Stimulated activated memory B cell treated with anti-CD40 and anti-IgM and Interleukin-4, amounts not matched to agents 10 μg/mL and 1 μg/mL and 100 μg/mL, for 72 hours (primary cell): ENCODE results near the gene CDH24.

Experiments used
- ATAC-seq: fragments of 150-1000 bp; cut with Tn5 transposase; 2 replicates; pipeline ENCODE4 v1.10.0; 2021
- H3K27ac Mint-ChIP-seq: one replicate; pipeline ENCODE4 v1.8.0; 2022; ENCODE audit warnings: mild to moderate bottlenecking, mixed read lengths
- H3K27me3 Mint-ChIP-seq: one replicate; pipeline ENCODE4 v1.8.0; 2022; ENCODE audit warnings: mixed read lengths
- H3K36me3 Mint-ChIP-seq: one replicate; pipeline ENCODE4 v1.8.0; 2022; ENCODE audit warnings: mixed read lengths
- H3K4me1 Mint-ChIP-seq: one replicate; pipeline ENCODE4 v1.8.0; 2022; ENCODE audit warnings: mixed read lengths
- H3K4me3 Mint-ChIP-seq: one replicate; pipeline ENCODE4 v1.8.0; 2022; ENCODE audit warnings: mild to moderate bottlenecking, moderate library complexity, mixed read lengths
- H3K9me3 Mint-ChIP-seq: one replicate; pipeline ENCODE4 v1.8.0; 2022; ENCODE audit warnings: mixed read lengths

CDH24 gene

GRCh38 chr14:23057757-23058653 is 685 bp upstream of the CDH24 start:
- peak overlapping the region; percentile 77 for H3K4me3 Mint-ChIP-seq
- H3K4me1 Mint-ChIP-seq, result peaks cover 25% of the 10 kb centered on the region
- H3K27ac Mint-ChIP-seq, result no peak overlapping the region
- H3K36me3 Mint-ChIP-seq, result peaks cover 34% of the 10 kb centered on the region
- ATAC-seq, result peak; percentile 83
- H3K9me3 Mint-ChIP-seq, result no peaks in the 10 kb centered on the region
- peaks cover 12% of the 10 kb centered on the region for H3K27me3 Mint-ChIP-seq

- peak overlapping the region; percentile 53 for H3K27ac Mint-ChIP-seq
- peaks cover 23% of the 10 kb centered on the region for H3K36me3 Mint-ChIP-seq
- peaks cover 25% of the 10 kb centered on the region for H3K4me1 Mint-ChIP-seq
- peak; percentile 82 for ATAC-seq
- H3K9me3 Mint-ChIP-seq, result no peaks in the 10 kb centered on the region
- peak overlapping the region; percentile 73 for H3K4me3 Mint-ChIP-seq
- peaks cover 12% of the 10 kb centered on the region for H3K27me3 Mint-ChIP-seq
These were observed 970 bp downstream of the CDH24 start for GRCh38 chr14:23056145-23056955.

GRCh38 chr14:23055621-23056144 is 1.6 kb downstream of the CDH24 start:
- Mint-ChIP-seq H3K36me3 (peaks cover 17% of the 10 kb centered on the region), H3K4me1 (peaks cover 25% of the 10 kb centered on the region), H3K27ac (peak overlapping the region; percentile 53), H3K27me3 (peaks cover 12% of the 10 kb centered on the region), H3K4me3 (peak overlapping the region; percentile 73), H3K9me3 (no peaks in the 10 kb centered on the region)
- ATAC-seq, result no peak

- H3K4me1 Mint-ChIP-seq, result peaks cover 25% of the 10 kb centered on the region
- no peaks in the 10 kb centered on the region for H3K9me3 Mint-ChIP-seq
- H3K27me3 Mint-ChIP-seq, result peaks cover 12% of the 10 kb centered on the region
- no peak overlapping the region for H3K4me3 Mint-ChIP-seq
- peaks cover 15% of the 10 kb centered on the region for H3K36me3 Mint-ChIP-seq
- ATAC-seq, result no peak
- H3K27ac Mint-ChIP-seq, result no peak overlapping the region
These were observed 2.2 kb downstream of the CDH24 start for GRCh38 chr14:23055147-23055550.

- no peak overlapping the region for H3K27ac Mint-ChIP-seq
- H3K36me3 Mint-ChIP-seq, result peaks cover 10% of the 10 kb centered on the region
- H3K9me3 Mint-ChIP-seq, result no peaks in the 10 kb centered on the region
- ATAC-seq, result no peak
- peaks cover 25% of the 10 kb centered on the region for H3K4me1 Mint-ChIP-seq
- no peak overlapping the region for H3K4me3 Mint-ChIP-seq
- peaks cover 12% of the 10 kb centered on the region for H3K27me3 Mint-ChIP-seq
These were observed 3.1 kb downstream of the CDH24 start for GRCh38 chr14:23054000-23054811.

GRCh38 chr14:23053426-23053825 is 3.9 kb downstream of the CDH24 start:
- no peak overlapping the region for H3K27ac Mint-ChIP-seq
- H3K4me3 Mint-ChIP-seq, result no peak overlapping the region
- H3K36me3 Mint-ChIP-seq, result peaks cover 5% of the 10 kb centered on the region
- peaks cover 23% of the 10 kb centered on the region for H3K4me1 Mint-ChIP-seq
- no peak for ATAC-seq
- peaks cover 12% of the 10 kb centered on the region for H3K27me3 Mint-ChIP-seq
- H3K9me3 Mint-ChIP-seq, result no peaks in the 10 kb centered on the region

- Mint-ChIP-seq H3K27ac (no peak overlapping the region), H3K9me3 (no peaks in the 10 kb centered on the region), H3K27me3 (peaks cover 15% of the 10 kb centered on the region), H3K36me3 (no peaks in the 10 kb centered on the region), H3K4me3 (no peak overlapping the region), H3K4me1 (peaks cover 17% of the 10 kb centered on the region)
- ATAC-seq, result no peak
These were observed 4.6 kb downstream of the CDH24 start for GRCh38 chr14:23052671-23053070.

- H3K36me3 Mint-ChIP-seq, result no peaks in the 10 kb centered on the region
These were observed 5.1 kb downstream of the CDH24 start for GRCh38 chr14:23052182-23052623.

GRCh38 chr14:23051141-23052057 is 5.9 kb downstream of the CDH24 start:
- Mint-ChIP-seq H3K27me3 (peaks cover 19% of the 10 kb centered on the region), H3K4me1 (peaks cover 8% of the 10 kb centered on the region), H3K9me3 (no peaks in the 10 kb centered on the region), H3K4me3 (no peak overlapping the region), H3K27ac (no peak overlapping the region), H3K36me3 (no peaks in the 10 kb centered on the region)
- no peak for ATAC-seq

More at GRCh38 chr14:23052182-23052623, 5.1 kb downstream of the CDH24 start:
- Mint-ChIP-seq H3K9me3 (no peaks in the 10 kb centered on the region), H3K4me3 (no peak overlapping the region), H3K4me1 (peaks cover 16% of the 10 kb centered on the region), H3K27me3 (peaks cover 19% of the 10 kb centered on the region), H3K27ac (no peak overlapping the region)
- no peak for ATAC-seq

- ATAC-seq, result no peak
- Mint-ChIP-seq H3K4me3 (no peak overlapping the region), H3K27ac (no peak overlapping the region), H3K9me3 (no peaks in the 10 kb centered on the region), H3K27me3 (peaks cover 18% of the 10 kb centered on the region), H3K4me1 (no peaks in the 10 kb centered on the region), H3K36me3 (no peaks in the 10 kb centered on the region)
These were observed 8.3 kb downstream of the CDH24 start for GRCh38 chr14:23049011-23049410.

- Mint-ChIP-seq H3K36me3 (no peaks in the 10 kb centered on the region), H3K9me3 (no peaks in the 10 kb centered on the region), H3K27me3 (peaks cover 18% of the 10 kb centered on the region), H3K27ac (no peak overlapping the region), H3K4me1 (no peaks in the 10 kb centered on the region), H3K4me3 (no peak overlapping the region)
- peak; percentile 57 for ATAC-seq
These were observed 9.3 kb downstream of the CDH24 start for GRCh38 chr14:23047751-23048693.

- Mint-ChIP-seq H3K27me3 (peaks cover 18% of the 10 kb centered on the region), H3K4me3 (no peak overlapping the region), H3K36me3 (no peaks in the 10 kb centered on the region), H3K27ac (no peak overlapping the region), H3K9me3 (no peaks in the 10 kb centered on the region), H3K4me1 (no peaks in the 10 kb centered on the region)
- ATAC-seq, result no peak
These were observed 10.2 kb downstream of the CDH24 start for GRCh38 chr14:23047034-23047634.
